Progenitor cell of endocrine pancreas (in vitro differentiated cells): Measurements from ENCODE around the gene MGAT4B. TPM values are rescaled to one million over a fixed set of nuclear protein-coding genes. Genes with fewer than 3 reads are reported as not detected.
A peak's percentile ranks its signal among the peaks of the same experiment; 100 is the strongest.

ENCODE experiments used
- DNase-seq: peaks from one replicate; pipeline ENCODE4 v3.0.0; 2021; ENCODE audit warnings: low spot score; ENCODE audit not compliant: unreplicated experiment
- H3K27ac Mint-ChIP-seq: 2 replicates; pipeline ENCODE4 v1.8.0; 2021; ENCODE audit warnings: mild to moderate bottlenecking, moderate library complexity, mixed read lengths
- H3K27me3 Mint-ChIP-seq: 2 replicates; pipeline ENCODE4 v1.8.0; 2021; ENCODE audit warnings: mixed read lengths
- H3K36me3 Mint-ChIP-seq: 2 replicates; pipeline ENCODE4 v1.8.0; 2022; ENCODE audit warnings: mixed read lengths; ENCODE audit not compliant: insufficient read depth
- H3K4me1 Mint-ChIP-seq: 2 replicates; pipeline ENCODE4 v1.8.0; 2021; ENCODE audit warnings: low read depth, mixed read lengths
- H3K4me3 Mint-ChIP-seq: 2 replicates; pipeline ENCODE4 v1.8.0; 2021; ENCODE audit warnings: low read depth, mild to moderate bottlenecking, moderate library complexity, mixed read lengths
- H3K9me3 Mint-ChIP-seq: 2 replicates; pipeline ENCODE4 v1.8.0; 2021; ENCODE audit warnings: low read depth, mixed read lengths
- long read RNA-seq: library from polyadenylated mRNA; unstranded; transcript quantifications from one replicate; pipeline ENCODE4 v2.0.0, GENCODE V29; 2020
- total RNA-seq: library from RNA; stranded (reverse); gene quantifications from 2 replicates; pipeline ENCODE4 v1.2.1, GENCODE V29; 2021
- TF ChIP-seq, protein P1 (sequence below): fragments of 200-600 bp; sonication (generic); IDR thresholded peaks from one replicate; pipeline ENCODE4 v1.5.0; 2021; ENCODE audit warnings: antibody characterized with exemption, mild to moderate bottlenecking; ENCODE audit not compliant: unreplicated experiment

MGAT4B gene
- 159 and 171 TPM in 2 replicates for total RNA-seq
- long read RNA-seq, result 0 reads

DNA sequence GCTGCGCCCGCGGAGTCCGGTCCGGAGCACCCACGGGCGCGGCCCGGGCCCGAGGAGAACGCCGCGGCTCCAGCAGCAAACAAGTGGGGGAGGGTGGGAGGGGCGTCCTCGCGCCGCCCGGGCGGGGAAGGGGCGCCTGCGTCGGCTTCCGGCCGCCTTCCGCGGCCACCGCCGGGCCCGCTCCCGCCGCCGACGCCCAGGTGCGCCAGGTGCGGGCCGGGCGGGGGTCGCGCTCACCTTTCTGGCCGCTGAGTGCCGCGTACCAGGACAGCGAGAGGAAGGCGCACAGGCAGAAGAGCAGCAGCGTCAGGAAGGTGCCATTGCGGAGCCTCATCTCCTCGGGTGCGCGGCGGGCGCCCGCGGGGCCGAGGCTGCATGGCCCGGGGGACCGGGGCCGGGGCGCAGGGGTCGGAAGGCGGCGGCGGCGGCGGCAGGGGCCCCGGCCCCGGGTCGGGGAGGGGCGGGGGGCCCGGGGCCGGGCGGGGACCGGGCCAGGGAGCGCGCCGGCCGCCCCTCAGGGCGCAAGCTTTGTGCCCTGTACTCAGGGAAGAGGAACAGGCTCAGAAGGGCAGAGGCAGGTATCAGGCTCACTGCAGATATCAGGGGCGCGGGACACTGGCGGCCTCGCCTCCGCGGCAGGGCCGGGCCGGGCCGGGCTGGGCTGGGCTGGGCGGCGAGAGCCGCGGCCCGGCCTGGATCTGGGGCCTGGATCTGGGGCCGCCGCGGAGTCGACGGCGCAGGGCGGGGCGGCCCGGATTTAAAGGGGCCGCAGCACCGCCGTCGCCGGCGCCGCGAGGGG is at the start of gene MGAT4B:
Gene MGAT4B (minus strand): TSS at position 617 of the 799 bp plus-strand sequence. CDS start 283 bp downstream, at position 334.
- peak within 1 kb of the TSS; percentile 75 for H3K4me3 Mint-ChIP-seq
- peaks cover 15% of the 10 kb centered on the region for H3K4me1 Mint-ChIP-seq
- H3K9me3 Mint-ChIP-seq, result no peaks in the 10 kb centered on the region
- H3K36me3 Mint-ChIP-seq, result peaks cover 5% of the 10 kb centered on the region
- peak; percentile 48 for DNase-seq
- TF ChIP-seq, protein P1, sequence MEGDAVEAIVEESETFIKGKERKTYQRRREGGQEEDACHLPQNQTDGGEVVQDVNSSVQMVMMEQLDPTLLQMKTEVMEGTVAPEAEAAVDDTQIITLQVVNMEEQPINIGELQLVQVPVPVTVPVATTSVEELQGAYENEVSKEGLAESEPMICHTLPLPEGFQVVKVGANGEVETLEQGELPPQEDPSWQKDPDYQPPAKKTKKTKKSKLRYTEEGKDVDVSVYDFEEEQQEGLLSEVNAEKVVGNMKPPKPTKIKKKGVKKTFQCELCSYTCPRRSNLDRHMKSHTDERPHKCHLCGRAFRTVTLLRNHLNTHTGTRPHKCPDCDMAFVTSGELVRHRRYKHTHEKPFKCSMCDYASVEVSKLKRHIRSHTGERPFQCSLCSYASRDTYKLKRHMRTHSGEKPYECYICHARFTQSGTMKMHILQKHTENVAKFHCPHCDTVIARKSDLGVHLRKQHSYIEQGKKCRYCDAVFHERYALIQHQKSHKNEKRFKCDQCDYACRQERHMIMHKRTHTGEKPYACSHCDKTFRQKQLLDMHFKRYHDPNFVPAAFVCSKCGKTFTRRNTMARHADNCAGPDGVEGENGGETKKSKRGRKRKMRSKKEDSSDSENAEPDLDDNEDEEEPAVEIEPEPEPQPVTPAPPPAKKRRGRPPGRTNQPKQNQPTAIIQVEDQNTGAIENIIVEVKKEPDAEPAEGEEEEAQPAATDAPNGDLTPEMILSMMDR, result no peak
- no peaks in the 10 kb centered on the region for H3K27me3 Mint-ChIP-seq
- H3K27ac Mint-ChIP-seq, result peak within 1 kb of the TSS; percentile 85

DNA sequence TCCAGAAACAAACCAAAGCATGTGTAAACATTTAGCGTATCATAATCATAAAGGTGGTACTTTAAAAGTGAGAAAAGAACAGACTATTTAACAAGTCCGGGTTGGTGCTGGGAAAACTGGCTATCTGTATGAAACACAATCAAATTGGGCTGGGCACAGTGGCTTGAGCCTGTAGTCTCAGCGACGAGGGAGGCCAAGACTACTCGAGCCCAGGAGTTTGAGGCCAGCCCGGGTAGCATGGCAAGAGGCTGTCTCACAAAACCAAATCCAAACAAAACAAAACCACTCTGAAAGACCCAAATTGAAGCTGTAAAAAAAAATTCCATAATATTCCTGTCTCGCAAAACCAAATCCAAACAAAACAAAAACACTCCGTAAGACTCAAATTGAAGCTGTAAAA is 47.7 kb upstream of the MGAT4B start:
- H3K4me1 Mint-ChIP-seq, result peaks cover 1% of the 10 kb centered on the region
- no peak overlapping the region for H3K4me3 Mint-ChIP-seq
- DNase-seq, result no peak
- no peaks in the 10 kb centered on the region for H3K9me3 Mint-ChIP-seq
- no peaks in the 10 kb centered on the region for H3K27me3 Mint-ChIP-seq
- peaks cover 4% of the 10 kb centered on the region for H3K36me3 Mint-ChIP-seq
- no peak overlapping the region for H3K27ac Mint-ChIP-seq
- TF ChIP-seq, protein P1, result no peak

DNA sequence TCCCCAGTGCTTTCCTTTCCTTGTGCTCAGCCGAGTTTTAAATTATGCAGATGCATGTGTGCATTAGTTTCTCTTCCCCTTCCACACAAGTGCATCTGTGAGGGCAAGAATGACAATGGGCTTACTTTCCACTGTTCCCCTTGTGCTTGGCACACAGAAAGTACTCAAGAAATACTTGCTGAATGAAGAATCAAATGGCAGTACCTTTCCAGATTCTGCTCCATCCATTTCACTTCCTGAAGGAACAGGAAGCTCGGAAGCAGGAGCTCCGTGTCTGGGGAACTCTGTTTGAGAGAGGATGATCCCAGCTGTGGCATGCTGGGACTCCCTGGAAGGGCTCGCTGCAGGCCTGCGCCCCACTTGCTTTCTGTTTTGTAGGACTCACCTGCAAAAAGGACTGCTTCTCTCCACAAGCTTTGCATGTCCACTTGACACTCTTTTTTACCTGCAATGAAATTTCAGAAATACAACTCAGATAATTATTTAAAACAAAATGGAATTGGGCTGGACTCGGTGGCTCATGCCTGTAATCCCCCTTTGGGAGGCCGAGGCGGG is 46.4 kb upstream of the MGAT4B start:
- no peak for DNase-seq
- Mint-ChIP-seq H3K36me3 (peaks cover 4% of the 10 kb centered on the region), H3K27me3 (no peaks in the 10 kb centered on the region), H3K9me3 (no peaks in the 10 kb centered on the region), H3K27ac (no peak overlapping the region), H3K4me3 (no peak overlapping the region), H3K4me1 (peaks cover 1% of the 10 kb centered on the region)
- TF ChIP-seq, protein P1, result no peak

DNA sequence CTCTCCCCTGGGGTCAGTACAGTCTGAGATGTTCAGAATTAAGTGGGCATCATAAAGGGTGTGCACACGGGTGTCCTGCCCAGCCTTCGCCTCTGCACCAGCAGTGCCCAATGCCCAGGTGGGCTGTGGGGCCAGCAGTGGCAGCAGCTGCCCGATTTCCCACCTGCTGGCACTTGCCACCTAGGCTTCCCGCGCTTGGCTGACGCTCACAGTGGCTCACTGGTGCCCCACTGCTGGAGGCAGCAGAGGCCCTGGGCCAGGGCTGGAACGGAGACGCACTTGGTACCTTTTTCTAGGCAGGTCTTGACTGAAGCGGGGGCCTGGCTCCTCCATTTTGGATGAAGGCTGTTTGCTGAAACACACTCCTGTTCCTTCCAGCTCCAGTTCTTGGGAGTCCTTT is 35.0 kb upstream of the MGAT4B start:
- Mint-ChIP-seq H3K4me1 (no peaks in the 10 kb centered on the region), H3K27me3 (no peaks in the 10 kb centered on the region), H3K4me3 (no peak overlapping the region), H3K36me3 (peaks cover 49% of the 10 kb centered on the region), H3K27ac (no peak overlapping the region), H3K9me3 (peaks cover 9% of the 10 kb centered on the region)
- no peak for DNase-seq
- TF ChIP-seq, protein P1, result no peak

DNA sequence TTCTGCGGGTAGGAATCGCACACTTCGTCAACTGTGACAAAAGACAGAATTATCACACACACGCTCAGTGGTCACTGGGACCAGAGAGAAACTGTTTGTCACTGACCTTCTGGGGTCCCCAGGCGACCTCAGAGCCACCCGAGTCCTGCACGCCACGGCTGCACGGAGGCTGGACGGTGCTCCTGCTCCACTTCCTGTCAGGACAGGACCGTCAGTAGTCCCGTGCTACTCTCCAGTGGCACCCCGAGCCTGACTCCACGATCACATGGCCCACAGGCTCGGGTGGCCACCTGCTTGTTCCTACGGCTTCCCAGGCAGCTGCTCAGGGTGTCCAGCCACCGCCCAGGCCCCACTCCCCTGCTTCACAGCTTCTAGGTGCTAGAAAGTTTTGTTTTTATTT is 34.1 kb upstream of the MGAT4B start:
- Mint-ChIP-seq H3K27ac (no peak overlapping the region), H3K4me3 (no peak overlapping the region), H3K4me1 (no peaks in the 10 kb centered on the region), H3K36me3 (peaks cover 48% of the 10 kb centered on the region), H3K27me3 (no peaks in the 10 kb centered on the region), H3K9me3 (peaks cover 5% of the 10 kb centered on the region)
- TF ChIP-seq, protein P1, result no peak
- no peak for DNase-seq
